ENCODE results near the gene TMPRSS4. TPM values are rescaled to one million over a fixed set of nuclear protein-coding genes. Genes with fewer than 3 reads are reported as not detected.

The TMPRSS4 gene, protein sequence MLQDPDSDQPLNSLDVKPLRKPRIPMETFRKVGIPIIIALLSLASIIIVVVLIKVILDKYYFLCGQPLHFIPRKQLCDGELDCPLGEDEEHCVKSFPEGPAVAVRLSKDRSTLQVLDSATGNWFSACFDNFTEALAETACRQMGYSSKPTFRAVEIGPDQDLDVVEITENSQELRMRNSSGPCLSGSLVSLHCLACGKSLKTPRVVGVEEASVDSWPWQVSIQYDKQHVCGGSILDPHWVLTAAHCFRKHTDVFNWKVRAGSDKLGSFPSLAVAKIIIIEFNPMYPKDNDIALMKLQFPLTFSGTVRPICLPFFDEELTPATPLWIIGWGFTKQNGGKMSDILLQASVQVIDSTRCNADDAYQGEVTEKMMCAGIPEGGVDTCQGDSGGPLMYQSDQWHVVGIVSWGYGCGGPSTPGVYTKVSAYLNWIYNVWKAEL
- not detected for total RNA-seq (ENCODE audit: unreplicated experiment)
- long read RNA-seq: 0 reads

DNA sequence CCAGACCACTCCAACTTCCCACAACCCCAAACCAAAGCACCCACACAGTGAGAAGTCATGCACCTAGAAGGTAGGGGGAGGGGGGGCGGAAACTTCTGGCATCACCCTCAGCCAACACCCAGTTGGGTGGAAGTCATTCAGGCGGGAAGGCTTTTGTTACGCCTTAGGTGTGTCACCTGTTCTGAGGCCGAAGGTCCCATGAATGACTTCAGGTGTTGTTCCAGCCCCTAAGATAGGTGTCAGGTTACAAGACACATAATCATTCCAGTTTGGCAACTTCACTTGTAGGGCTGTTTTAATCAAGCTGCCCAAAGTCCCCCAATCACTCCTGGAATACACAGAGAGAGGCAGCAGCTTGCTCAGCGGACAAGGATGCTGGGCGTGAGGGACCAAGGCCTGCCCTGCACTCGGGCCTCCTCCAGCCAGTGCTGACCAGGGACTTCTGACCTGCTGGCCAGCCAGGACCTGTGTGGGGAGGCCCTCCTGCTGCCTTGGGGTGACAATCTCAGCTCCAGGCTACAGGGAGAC lies at the start of gene TMPRSS4:
Gene TMPRSS4, plus strand, starts transcription at position 325 of the 528 bp plus-strand sequence. CDS start 225 bp downstream, outside the sequence.
- no peak within 1 kb of the TSS for H3K27ac Mint-ChIP-seq (ENCODE audit: unreplicated experiment)
- no peaks in the 10 kb centered on the region for H3K36me3 Mint-ChIP-seq (ENCODE audit: unreplicated experiment)
- peaks cover 3% of the 10 kb centered on the region for H3K27me3 Mint-ChIP-seq (ENCODE audit: unreplicated experiment)
- DNase-seq: no peak
- TF ChIP-seq, protein P1, sequence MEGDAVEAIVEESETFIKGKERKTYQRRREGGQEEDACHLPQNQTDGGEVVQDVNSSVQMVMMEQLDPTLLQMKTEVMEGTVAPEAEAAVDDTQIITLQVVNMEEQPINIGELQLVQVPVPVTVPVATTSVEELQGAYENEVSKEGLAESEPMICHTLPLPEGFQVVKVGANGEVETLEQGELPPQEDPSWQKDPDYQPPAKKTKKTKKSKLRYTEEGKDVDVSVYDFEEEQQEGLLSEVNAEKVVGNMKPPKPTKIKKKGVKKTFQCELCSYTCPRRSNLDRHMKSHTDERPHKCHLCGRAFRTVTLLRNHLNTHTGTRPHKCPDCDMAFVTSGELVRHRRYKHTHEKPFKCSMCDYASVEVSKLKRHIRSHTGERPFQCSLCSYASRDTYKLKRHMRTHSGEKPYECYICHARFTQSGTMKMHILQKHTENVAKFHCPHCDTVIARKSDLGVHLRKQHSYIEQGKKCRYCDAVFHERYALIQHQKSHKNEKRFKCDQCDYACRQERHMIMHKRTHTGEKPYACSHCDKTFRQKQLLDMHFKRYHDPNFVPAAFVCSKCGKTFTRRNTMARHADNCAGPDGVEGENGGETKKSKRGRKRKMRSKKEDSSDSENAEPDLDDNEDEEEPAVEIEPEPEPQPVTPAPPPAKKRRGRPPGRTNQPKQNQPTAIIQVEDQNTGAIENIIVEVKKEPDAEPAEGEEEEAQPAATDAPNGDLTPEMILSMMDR (IDR thresholded peaks at IDR 0.05; ENCODE audit: partially characterized antibody, unreplicated experiment): no peak
- peaks cover 2% of the 10 kb centered on the region for H3K9me3 Mint-ChIP-seq (ENCODE audit: unreplicated experiment)
- peaks cover 16% of the 10 kb centered on the region for H3K4me1 Mint-ChIP-seq (ENCODE audit: low read depth, unreplicated experiment)
- no peak within 1 kb of the TSS for H3K4me3 Mint-ChIP-seq (ENCODE audit: unreplicated experiment)

DNA sequence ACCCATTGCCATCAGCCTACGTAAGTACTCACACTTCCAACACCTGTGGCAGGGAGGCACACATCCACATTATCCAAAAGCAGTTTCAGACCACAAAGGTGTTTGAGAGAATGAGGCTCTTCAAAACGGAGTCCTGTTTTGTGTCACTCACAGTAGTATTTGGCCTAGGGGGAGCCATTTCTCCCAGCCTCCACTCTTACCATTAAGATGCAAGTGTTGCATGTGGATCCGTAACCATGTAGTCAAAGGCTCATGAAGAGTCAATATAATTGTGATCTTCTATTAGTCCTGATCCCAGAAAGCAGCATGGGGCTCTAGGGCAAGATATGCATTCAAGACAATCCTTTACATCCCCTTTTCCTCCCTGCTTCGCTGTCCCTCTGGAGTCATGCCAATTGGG lies 49.2 kb upstream of the TMPRSS4 start:
- peaks cover 2% of the 10 kb centered on the region for H3K27me3 Mint-ChIP-seq (ENCODE audit: unreplicated experiment)
- H3K4me1 Mint-ChIP-seq (ENCODE audit: low read depth, unreplicated experiment): no peaks in the 10 kb centered on the region
- H3K36me3 Mint-ChIP-seq (ENCODE audit: unreplicated experiment): no peaks in the 10 kb centered on the region
- no peak for DNase-seq
- H3K4me3 Mint-ChIP-seq (ENCODE audit: unreplicated experiment): no peak overlapping the region
- H3K9me3 Mint-ChIP-seq (ENCODE audit: unreplicated experiment): no peaks in the 10 kb centered on the region
- TF ChIP-seq, protein P1 (IDR thresholded peaks at IDR 0.05; ENCODE audit: partially characterized antibody, unreplicated experiment): no peak
- H3K27ac Mint-ChIP-seq (ENCODE audit: unreplicated experiment): no peak overlapping the region

DNA sequence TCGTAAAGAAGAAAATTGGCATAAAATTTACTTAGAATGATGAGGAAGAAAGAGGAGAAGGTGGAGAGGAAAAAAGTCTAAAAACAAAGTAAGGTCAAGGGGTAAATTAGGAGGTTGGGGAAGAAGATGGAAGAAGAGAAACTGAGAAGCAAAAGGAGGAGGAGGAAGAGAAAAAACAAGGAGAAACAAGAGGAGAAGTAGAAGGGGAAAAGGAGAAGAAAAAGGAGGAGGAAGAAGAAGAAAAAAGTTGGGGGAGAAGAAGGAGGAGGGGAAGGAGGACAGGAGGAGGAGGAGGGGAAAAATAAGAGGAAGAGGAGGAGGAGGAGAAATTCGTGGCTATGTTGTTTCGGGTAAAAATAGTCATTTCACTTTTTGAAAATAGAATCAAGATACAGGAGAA lies 48.3 kb upstream of the TMPRSS4 start:
- Mint-ChIP-seq H3K4me1 (ENCODE audit: low read depth, unreplicated experiment) (no peaks in the 10 kb centered on the region), H3K4me3 (ENCODE audit: unreplicated experiment) (no peak overlapping the region), H3K36me3 (ENCODE audit: unreplicated experiment) (no peaks in the 10 kb centered on the region), H3K27me3 (ENCODE audit: unreplicated experiment) (peaks cover 2% of the 10 kb centered on the region), H3K9me3 (ENCODE audit: unreplicated experiment) (no peaks in the 10 kb centered on the region), H3K27ac (ENCODE audit: unreplicated experiment) (no peak overlapping the region)
- TF ChIP-seq, protein P1 (IDR thresholded peaks at IDR 0.05; ENCODE audit: partially characterized antibody, unreplicated experiment): no peak
- no peak for DNase-seq

DNA sequence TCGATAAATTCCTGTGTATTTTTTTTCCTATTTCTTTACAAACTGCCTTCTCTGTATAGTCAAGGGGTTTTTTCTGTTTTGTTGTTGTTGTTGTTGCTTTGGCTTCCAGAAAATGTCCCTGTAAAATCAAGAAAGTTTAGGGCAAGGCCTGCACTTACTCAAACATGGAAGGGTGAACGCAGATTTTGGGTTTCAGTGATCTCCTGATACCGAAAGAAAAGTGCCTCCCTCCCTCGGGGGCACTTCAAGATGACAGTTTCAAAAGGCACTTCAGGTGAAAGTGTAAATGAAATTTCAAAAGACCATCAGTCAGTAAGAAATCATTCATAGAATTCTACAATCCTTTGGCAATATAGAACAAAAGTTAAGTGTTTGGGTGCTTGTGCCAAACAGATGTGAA lies 43.4 kb upstream of the TMPRSS4 start:
- no peak overlapping the region for H3K4me3 Mint-ChIP-seq (ENCODE audit: unreplicated experiment)
- H3K27me3 Mint-ChIP-seq (ENCODE audit: unreplicated experiment): peaks cover 2% of the 10 kb centered on the region
- TF ChIP-seq, protein P1 (IDR thresholded peaks at IDR 0.05; ENCODE audit: partially characterized antibody, unreplicated experiment): no peak
- no peak for DNase-seq
- H3K4me1 Mint-ChIP-seq (ENCODE audit: low read depth, unreplicated experiment): no peaks in the 10 kb centered on the region
- no peaks in the 10 kb centered on the region for H3K9me3 Mint-ChIP-seq (ENCODE audit: unreplicated experiment)
- H3K36me3 Mint-ChIP-seq (ENCODE audit: unreplicated experiment): no peaks in the 10 kb centered on the region
- no peak overlapping the region for H3K27ac Mint-ChIP-seq (ENCODE audit: unreplicated experiment)

DNA sequence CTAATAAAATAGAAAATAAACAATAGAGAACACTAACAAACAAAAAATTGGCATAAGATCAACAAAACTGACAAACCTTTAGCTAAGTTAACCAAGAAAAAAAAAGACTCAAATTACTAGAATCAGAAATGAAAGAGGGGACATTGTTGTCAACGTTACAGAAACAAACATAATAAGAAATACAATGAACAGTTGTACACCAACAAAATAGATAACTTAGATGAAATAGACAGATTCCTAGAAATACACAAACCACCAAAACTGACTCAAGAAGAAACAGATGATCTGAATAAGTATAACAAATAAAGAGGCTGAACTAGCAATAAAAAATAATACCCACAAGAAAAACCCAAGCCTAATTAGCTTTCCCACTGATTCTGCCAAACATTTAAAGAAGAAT lies 34.7 kb upstream of the TMPRSS4 start:
- Mint-ChIP-seq H3K9me3 (ENCODE audit: unreplicated experiment) (no peaks in the 10 kb centered on the region), H3K27me3 (ENCODE audit: unreplicated experiment) (peaks cover 2% of the 10 kb centered on the region), H3K27ac (ENCODE audit: unreplicated experiment) (no peak overlapping the region), H3K36me3 (ENCODE audit: unreplicated experiment) (no peaks in the 10 kb centered on the region), H3K4me3 (ENCODE audit: unreplicated experiment) (no peak overlapping the region), H3K4me1 (ENCODE audit: low read depth, unreplicated experiment) (no peaks in the 10 kb centered on the region)
- no peak for DNase-seq
- TF ChIP-seq, protein P1 (IDR thresholded peaks at IDR 0.05; ENCODE audit: partially characterized antibody, unreplicated experiment): no peak
